Measurements from ENCODE around the gene ZNF366.
A peak's percentile ranks its signal among the peaks of the same experiment; 100 is the strongest.

Gene ZNF366, protein sequence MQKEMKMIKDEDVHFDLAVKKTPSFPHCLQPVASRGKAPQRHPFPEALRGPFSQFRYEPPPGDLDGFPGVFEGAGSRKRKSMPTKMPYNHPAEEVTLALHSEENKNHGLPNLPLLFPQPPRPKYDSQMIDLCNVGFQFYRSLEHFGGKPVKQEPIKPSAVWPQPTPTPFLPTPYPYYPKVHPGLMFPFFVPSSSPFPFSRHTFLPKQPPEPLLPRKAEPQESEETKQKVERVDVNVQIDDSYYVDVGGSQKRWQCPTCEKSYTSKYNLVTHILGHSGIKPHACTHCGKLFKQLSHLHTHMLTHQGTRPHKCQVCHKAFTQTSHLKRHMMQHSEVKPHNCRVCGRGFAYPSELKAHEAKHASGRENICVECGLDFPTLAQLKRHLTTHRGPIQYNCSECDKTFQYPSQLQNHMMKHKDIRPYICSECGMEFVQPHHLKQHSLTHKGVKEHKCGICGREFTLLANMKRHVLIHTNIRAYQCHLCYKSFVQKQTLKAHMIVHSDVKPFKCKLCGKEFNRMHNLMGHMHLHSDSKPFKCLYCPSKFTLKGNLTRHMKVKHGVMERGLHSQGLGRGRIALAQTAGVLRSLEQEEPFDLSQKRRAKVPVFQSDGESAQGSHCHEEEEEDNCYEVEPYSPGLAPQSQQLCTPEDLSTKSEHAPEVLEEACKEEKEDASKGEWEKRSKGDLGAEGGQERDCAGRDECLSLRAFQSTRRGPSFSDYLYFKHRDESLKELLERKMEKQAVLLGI

DNA sequence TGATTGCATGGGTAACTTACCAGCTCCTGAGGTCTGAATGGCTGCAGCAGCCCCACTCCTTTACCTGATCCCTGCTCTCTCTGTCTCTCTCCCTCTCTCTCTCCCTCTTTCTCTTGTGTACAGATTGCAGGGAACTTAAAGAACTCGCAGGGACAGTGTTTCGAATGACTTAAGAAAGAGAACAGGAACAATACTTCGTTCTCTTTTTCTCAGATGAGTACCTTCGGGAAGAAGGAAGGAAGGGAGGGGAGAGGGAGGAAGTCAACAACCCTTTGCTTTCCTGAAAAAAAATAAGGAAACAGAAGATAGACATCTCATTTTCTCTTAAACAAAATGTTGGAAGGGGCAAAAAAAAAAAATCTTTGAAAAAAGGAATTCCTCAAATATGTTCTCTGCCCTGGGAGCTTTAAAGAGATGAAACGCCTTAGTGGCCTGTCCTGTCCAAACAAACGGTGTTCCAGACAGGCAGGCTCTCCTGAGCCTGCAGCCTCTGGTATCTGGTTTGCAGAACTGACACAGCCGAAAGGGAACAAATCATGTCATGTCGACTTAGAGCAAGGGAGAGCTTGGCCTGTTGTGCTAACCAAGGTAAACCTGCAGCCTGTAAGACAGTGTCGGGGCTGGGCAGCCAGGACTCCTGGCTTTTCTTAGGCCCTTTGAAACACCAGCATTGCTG, at the start of gene ZNF366:
TSS of gene ZNF366 (minus strand) at position 180 of the 676 bp plus-strand sequence. CDS start 45,914 bp downstream, outside the sequence.
- no peak for DNase-seq

- peak; percentile 1 for DNase-seq
Measured at GRCh38 chr5:72556351-72557166, 49.3 kb upstream of the ZNF366 start.

DNA sequence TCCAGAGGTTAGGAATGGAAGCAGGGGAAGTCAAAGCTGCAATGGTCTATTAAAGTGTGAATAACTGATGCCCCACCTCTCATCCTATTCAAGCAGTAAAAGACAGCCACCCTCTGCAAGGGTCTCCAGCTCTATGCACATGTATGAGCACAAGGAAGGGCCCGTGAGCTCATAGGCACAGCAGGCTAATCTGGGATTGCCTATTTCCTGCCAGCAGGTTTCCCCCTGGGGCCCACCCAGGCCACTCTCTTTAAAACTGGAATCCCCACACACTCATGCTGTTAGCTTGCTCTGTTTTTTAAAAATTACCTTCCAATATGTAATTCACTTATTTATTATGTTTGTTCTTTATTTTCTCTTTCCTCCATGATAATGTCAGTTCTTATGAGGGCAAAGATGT, 48.7 kb upstream of the ZNF366 start:
- no peak for DNase-seq

DNA sequence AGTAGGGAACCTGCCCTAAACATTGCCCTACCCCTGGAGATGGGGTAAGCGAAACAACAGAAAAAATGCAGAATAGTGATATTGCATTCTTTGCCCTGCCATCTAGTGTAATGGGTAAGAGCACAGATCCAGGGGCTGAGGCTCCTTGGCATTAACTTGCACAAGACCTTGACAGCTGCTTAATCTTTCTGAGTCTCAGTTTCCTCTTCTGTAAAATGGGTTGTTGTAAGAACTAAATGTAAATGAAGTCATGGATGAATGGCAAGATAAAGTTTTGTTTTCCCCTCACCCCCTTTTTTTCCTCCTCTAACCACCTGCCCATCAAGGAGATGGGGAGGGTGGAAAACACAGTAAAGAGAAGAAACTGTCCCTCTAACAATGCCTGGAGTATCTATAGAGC, 47.7 kb upstream of the ZNF366 start:
- DNase-seq: no peak

DNA sequence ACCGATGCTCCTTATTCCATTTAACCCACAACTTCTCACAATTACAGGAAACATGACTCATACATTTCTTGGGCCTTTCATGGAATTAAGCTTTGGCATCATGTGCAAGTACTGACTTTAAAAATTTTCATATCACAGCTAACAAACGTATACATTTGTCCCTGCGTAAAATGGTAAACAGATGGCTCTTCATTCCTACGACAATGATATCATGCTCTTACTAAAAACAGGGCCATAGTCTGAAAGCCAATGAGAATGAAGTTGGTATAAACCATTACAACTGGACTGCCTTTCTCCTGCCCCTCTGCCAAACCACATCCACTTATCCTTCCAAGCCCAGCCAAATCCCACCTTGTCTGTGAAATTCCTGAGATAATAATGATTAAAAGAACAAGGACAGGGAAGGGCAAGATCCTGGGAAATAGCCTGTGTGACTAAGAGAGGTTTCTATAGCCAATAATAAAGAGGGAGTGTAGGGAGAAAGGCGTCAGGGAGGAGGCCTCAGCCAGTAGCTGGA, 44.9 kb upstream of the ZNF366 start:
- DNase-seq: no peak

DNA sequence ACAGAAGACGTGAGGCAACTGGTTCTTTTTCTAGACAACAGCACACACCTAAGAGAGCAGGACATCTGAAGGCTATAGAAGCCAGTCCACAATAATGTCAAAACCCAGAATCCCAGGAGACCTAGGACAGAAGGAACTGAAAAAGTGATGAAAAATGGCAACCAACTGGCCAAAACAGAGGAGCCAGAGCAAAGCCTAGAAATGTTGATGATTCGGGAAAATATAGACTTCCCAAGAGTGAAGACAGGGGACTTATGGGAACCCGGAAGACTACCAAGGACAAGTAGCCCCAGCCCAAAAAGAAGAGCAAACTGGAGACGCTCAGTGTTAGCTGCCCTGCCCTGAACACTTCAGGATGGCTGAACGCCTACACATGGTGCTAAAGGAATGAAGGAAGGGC, 43.4 kb upstream of the ZNF366 start:
- no peak for DNase-seq

GRCh38 chr5:72543811-72544210, 36.6 kb upstream of the ZNF366 start:
- DNase-seq: no peak

DNA sequence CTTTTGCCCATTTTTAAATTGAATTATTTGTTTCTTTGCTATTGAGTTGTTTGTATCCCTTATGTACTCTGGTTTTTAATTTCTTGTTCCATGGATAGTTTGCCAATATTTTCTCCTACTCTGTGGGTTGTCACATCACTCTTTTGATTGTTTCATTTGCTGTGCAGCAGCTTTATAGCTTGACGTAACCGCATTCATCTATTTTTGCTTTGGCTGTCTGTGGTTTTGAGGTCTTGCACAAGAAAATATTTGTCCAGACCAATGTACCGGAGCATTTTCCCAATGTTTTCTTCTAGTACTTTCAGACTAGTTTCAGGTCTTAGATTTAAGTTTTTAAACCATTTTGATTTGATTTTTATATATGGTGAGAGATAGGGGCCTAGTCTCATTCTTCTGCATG, 36.2 kb upstream of the ZNF366 start:
- DNase-seq: no peak

- no peak for DNase-seq
Measured at GRCh38 chr5:72542695-72543094, 35.5 kb upstream of the ZNF366 start.

DNA sequence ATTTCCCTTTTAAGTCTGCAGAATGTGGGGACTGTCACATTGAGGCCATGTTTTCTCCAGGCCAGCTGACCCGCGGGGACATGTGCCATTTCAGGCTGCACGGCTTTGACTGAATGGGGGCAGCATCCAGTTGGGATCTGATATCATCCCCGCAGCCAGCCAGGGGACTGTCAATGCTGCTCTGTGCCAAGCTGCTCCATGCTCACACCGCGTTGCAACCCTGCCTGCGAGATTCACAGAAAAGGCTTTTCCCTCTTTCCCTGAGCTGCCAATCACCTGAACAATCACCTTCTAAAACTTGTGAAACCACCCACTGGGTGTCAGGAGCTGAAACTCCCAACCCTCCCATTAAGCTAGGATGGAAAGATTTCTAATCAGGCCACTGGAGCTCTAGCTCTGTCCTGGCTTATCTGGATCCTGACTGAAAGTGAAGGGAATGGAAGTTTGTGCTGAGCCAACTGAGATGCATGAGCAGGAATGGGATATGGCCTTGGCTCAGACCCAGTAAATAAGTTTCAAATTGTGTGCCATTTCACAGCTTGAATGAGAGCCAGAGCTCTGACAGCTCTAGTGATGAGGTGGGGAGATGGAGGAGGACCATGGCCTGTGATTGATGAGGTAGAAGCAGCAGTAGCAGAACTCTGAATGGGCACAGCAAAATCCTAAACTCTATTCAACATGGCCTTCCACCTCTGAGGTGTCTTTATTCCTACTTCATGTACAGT, 34.5 kb upstream of the ZNF366 start:
- DNase-seq: no peak

DNA sequence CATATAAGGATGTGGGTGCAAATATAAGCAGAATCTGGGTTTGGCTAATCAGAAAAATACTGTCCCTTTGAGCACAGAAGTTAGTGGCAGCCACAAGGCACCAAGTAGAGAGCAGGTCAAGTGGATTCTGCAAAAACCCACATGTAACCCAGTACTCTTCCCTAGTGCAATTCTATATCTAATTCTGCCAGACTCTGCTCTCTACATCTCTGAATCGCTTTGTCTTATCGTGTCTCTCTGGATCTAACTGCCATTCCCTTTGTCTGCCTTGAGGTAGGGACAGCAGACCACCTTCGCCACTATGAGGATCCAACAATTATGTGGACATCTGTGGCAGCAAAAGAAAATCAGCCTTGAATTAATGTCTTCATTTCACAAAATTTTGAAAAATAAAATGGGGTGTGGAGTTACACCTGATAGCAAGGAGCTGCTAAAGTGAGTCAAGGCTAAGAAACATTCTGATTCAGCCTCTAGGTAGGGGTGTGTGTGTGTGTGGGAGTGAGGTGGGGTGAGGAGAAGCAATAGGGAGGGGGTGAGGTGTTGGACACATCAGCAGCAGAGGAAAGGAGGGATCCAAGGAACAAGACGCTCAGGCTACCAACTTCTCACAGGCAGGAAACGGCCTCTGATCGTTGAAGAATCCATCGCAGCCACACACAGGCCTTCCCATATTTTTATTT, 33.7 kb upstream of the ZNF366 start:
- no peak for DNase-seq

GRCh38 chr5:72539726-72540125, 32.5 kb upstream of the ZNF366 start:
- no peak for DNase-seq

DNA sequence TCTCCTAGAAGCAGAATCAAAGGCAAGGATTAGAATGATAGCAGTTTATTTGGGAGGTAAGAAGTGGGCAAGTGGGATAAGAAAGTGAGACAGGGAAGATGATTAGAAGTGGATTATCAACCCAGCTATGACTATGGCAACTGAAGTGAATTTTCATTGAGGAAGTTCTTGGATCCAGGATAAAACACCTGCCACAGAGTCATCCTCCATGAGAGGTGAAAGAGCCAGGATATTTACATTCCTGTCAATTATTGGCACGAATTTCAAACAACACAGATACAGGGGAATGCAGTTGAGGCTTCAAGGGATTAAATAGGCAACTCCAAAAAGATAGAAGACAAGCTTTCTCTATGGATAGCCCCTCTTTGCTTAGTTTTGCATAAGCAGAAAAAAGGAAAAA, 31.8 kb upstream of the ZNF366 start:
- DNase-seq: no peak

DNA sequence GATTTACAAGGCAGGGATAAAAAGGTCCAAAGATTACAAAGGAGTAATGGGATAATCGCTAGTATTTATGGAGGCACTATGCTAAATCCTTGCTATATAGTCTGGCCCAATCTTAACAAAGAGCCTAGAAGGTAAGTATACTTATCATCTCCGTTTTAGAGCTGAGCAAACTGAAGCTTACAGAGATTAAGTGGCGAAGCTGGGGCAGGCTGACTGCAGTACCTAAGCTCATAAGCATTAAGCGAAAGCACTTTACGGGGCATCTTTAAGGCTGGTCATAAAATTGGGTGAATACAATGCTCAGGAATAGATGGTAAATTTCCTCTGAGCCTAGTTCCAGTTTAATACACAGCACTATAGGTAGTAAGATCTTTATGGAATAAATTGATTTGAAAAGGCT, 30.0 kb upstream of the ZNF366 start:
- no peak for DNase-seq

DNA sequence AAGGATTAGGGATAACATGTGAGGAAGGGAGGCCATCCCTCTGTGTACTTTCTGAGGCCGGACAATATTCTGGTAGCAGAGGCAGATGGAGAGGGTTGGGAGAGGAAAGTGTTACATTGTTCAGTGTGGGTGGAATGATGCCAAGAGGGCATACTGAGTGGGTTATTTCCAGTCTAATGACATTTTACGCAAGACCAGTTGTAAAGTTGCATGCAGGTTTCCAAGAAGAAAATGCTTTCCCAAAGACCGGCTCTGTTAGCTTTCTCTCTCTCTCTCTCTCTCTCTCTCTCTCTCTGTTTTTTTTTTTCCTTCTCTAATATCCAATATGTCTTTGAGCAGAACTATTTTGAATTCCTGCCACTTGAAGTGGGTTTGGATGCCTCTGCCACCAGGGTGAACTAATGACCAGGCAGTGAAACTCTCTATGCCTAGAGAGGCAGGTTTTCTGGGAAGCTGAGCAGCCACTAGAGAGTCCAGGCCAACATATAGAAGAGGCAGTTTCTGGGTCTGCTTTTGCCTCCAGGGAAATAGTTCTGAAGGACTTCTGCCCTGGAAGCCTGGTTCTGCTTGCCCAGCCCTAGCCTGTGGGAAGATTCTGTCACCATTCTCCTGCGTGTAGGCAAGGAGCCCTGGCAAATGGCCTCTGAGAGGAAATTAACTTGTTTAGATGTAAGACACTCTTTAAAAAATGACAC, 24.4 kb upstream of the ZNF366 start:
- no peak for DNase-seq

GRCh38 chr5:72530196-72530595, 23.0 kb upstream of the ZNF366 start:
- no peak for DNase-seq

GRCh38 chr5:72529383-72529782, 22.2 kb upstream of the ZNF366 start:
- no peak for DNase-seq

- no peak for DNase-seq
Measured at GRCh38 chr5:72525816-72526215, 18.6 kb upstream of the ZNF366 start.

- DNase-seq: no peak
Measured at GRCh38 chr5:72523960-72524582, 16.9 kb upstream of the ZNF366 start.

DNA sequence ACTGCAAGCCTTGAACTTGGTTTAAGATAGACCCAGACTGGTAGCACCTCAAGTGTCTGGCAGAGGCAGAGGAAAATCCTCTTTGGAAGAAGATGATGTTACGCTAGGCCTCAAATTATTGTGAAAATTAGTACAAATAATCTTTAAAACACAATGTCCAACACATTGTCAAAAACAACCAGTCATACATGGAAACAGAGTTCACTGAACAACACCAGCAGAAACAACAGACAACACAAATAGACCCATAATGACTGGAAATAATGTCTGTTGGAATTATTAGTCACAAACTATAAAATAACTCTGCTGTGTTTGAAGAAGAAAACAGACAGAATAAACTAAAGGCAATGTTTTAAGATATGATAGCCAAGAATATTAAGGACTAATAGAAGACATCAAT, 15.4 kb upstream of the ZNF366 start:
- no peak for DNase-seq

All from CD4-positive, alpha-beta T cell treated with Interleukin-12 subunit alpha and Interleukin-12 subunit beta, for 1 hour (primary cell).